ENCODE data around the gene PCP2. TPM values are rescaled to one million over a fixed set of nuclear protein-coding genes. Genes with fewer than 3 reads are reported as not detected.

PCP2 gene
- total and polyA plus RNA-seq, 2 donors (not counting 1 experiment from before 2014, with no cell fraction given) = not detected

GRCh38 chr19:7643031-7643415 is 9.5 kb upstream of the PCP2 start:
- H4K20me1 ChIP-seq (ENCODE audit: control insufficient read depth, extremely low read depth, insufficient read depth, low read length) = no peaks in the 10 kb centered on the region
- H3K9ac ChIP-seq (ENCODE audit: insufficient read depth, low read length) = no peak overlapping the region
- H2AFZ ChIP-seq (ENCODE audit: low read length) = no peak overlapping the region
- no peak overlapping the region for H3K27ac ChIP-seq (ENCODE audit: insufficient read depth, low read length)
- no peaks in the 10 kb centered on the region for H3K36me3 ChIP-seq (ENCODE audit: control insufficient read depth, insufficient read depth, low read length)
- no peaks in the 10 kb centered on the region for H3K9me3 ChIP-seq (ENCODE audit: control insufficient read depth, insufficient read depth, low read depth, low read length)
- no peaks in the 10 kb centered on the region for H3K79me2 ChIP-seq (ENCODE audit: control insufficient read depth, insufficient read depth, low read length)
- no peak overlapping the region for H3K4me3 ChIP-seq (replicated peaks in 1 of 4; ENCODE audit: control extremely low read depth in 1 of 4, insufficient read depth in 1 of 4, low read depth in 3 of 4, low read length in 4 of 4)
- H3K4me1 ChIP-seq (ENCODE audit: control insufficient read depth, extremely low read depth, insufficient read depth, low read length) = no peaks in the 10 kb centered on the region
- no peak overlapping the region for H3K4me2 ChIP-seq (ENCODE audit: extremely low read depth, insufficient read depth, low read length)
- DNase-seq (ENCODE audit: low read depth in 2 of 2) = no peak
- no peaks in the 10 kb centered on the region for H3K27me3 ChIP-seq (ENCODE audit: control insufficient read depth, insufficient read depth, low read length)
- TF ChIP-seq EZH2 (IDR thresholded peaks at IDR 0.05; ENCODE audit: low read length, missing control alignments) = no peak
- TF ChIP-seq CTCF (conservative IDR thresholded peaks at IDR 0.05 in 1 of 2, IDR thresholded peaks at IDR 0.05 in 1 of 2; ENCODE audit: low read depth in 1 of 2, low read length in 2 of 2) = no peak

GRCh38 chr19:7642295-7643030 is 8.9 kb upstream of the PCP2 start:
- no peaks in the 10 kb centered on the region for H3K36me3 ChIP-seq (ENCODE audit: control insufficient read depth, insufficient read depth, low read length)
- H3K27ac ChIP-seq (ENCODE audit: insufficient read depth, low read length) = no peak overlapping the region
- H3K9me3 ChIP-seq (ENCODE audit: control insufficient read depth, insufficient read depth, low read depth, low read length) = no peaks in the 10 kb centered on the region
- no peak for DNase-seq (ENCODE audit: low read depth in 2 of 2)
- H3K9ac ChIP-seq (ENCODE audit: insufficient read depth, low read length) = no peak overlapping the region
- H3K79me2 ChIP-seq (ENCODE audit: control insufficient read depth, insufficient read depth, low read length) = no peaks in the 10 kb centered on the region
- no peaks in the 10 kb centered on the region for H3K4me1 ChIP-seq (ENCODE audit: control insufficient read depth, extremely low read depth, insufficient read depth, low read length)
- H3K27me3 ChIP-seq (ENCODE audit: control insufficient read depth, insufficient read depth, low read length) = no peaks in the 10 kb centered on the region
- H3K4me2 ChIP-seq (ENCODE audit: extremely low read depth, insufficient read depth, low read length) = no peak overlapping the region
- no peaks in the 10 kb centered on the region for H4K20me1 ChIP-seq (ENCODE audit: control insufficient read depth, extremely low read depth, insufficient read depth, low read length)
- H3K4me3 ChIP-seq (replicated peaks in 1 of 4; ENCODE audit: control extremely low read depth in 1 of 4, insufficient read depth in 1 of 4, low read depth in 3 of 4, low read length in 4 of 4) = no peak overlapping the region
- H2AFZ ChIP-seq (ENCODE audit: low read length) = no peak overlapping the region
- no peak for TF ChIP-seq EZH2 (IDR thresholded peaks at IDR 0.05; ENCODE audit: low read length, missing control alignments)
- TF ChIP-seq CTCF (conservative IDR thresholded peaks at IDR 0.05 in 1 of 2, IDR thresholded peaks at IDR 0.05 in 1 of 2; ENCODE audit: low read depth in 1 of 2, low read length in 2 of 2) = no peak

GRCh38 chr19:7641290-7642276 is 8.1 kb upstream of the PCP2 start:
- H3K9me3 ChIP-seq (ENCODE audit: control insufficient read depth, insufficient read depth, low read depth, low read length) = no peaks in the 10 kb centered on the region
- H3K4me2 ChIP-seq (ENCODE audit: extremely low read depth, insufficient read depth, low read length) = no peak overlapping the region
- H3K36me3 ChIP-seq (ENCODE audit: control insufficient read depth, insufficient read depth, low read length) = no peaks in the 10 kb centered on the region
- no peak overlapping the region for H3K27ac ChIP-seq (ENCODE audit: insufficient read depth, low read length)
- H2AFZ ChIP-seq (ENCODE audit: low read length) = no peak overlapping the region
- H3K27me3 ChIP-seq (ENCODE audit: control insufficient read depth, insufficient read depth, low read length) = peaks cover 2% of the 10 kb centered on the region
- no peaks in the 10 kb centered on the region for H4K20me1 ChIP-seq (ENCODE audit: control insufficient read depth, extremely low read depth, insufficient read depth, low read length)
- no peaks in the 10 kb centered on the region for H3K79me2 ChIP-seq (ENCODE audit: control insufficient read depth, insufficient read depth, low read length)
- no peak overlapping the region for H3K9ac ChIP-seq (ENCODE audit: insufficient read depth, low read length)
- no peak overlapping the region for H3K4me3 ChIP-seq (replicated peaks in 1 of 4; ENCODE audit: control extremely low read depth in 1 of 4, insufficient read depth in 1 of 4, low read depth in 3 of 4, low read length in 4 of 4)
- DNase-seq (ENCODE audit: low read depth in 2 of 2) = no peak
- H3K4me1 ChIP-seq (ENCODE audit: control insufficient read depth, extremely low read depth, insufficient read depth, low read length) = no peaks in the 10 kb centered on the region
- TF ChIP-seq EZH2 (IDR thresholded peaks at IDR 0.05; ENCODE audit: low read length, missing control alignments) (no peak), CTCF (conservative IDR thresholded peaks at IDR 0.05 in 1 of 2, IDR thresholded peaks at IDR 0.05 in 1 of 2; ENCODE audit: low read depth in 1 of 2, low read length in 2 of 2) (no peak)

Measured in fibroblast of lung (primary cell).